ENCODE results near the gene UPK2.
"Not testable (repeated sequence)": the region's sequence is repeated elsewhere in the genome, so short reads cannot be mapped to it uniquely, and the experiment has no call there.

Gene UPK2

DNA sequence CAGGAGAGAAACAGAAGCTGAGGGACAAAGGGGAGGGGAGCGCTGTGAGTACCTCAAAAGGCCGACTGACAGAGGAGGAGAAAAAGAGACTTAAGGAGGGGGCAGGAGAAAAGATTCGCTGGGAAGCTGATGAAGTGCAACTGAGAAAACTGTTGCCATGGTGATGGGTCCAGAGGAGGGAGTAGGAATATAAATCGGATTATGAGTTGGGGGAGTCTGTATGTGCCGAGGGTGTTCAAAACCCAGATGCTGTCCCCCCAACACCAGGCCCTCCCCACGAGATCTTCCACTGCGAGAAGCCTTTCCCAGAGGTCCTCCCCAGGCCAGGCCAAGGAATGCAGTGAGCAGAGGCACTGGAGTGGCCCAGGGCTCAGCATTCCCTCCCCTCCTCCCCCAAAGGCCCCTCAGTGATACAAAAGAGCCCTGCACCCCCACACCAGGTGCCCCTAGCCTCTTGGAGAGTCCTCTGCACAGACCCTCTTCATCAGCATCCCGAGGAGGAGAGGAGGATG lies 16.6 kb upstream of the UPK2 start:
- DNase-seq = no peak

GRCh38 chr11:118939953-118940598 lies 16.0 kb upstream of the UPK2 start:
- DNase-seq = peak; percentile 32

DNA sequence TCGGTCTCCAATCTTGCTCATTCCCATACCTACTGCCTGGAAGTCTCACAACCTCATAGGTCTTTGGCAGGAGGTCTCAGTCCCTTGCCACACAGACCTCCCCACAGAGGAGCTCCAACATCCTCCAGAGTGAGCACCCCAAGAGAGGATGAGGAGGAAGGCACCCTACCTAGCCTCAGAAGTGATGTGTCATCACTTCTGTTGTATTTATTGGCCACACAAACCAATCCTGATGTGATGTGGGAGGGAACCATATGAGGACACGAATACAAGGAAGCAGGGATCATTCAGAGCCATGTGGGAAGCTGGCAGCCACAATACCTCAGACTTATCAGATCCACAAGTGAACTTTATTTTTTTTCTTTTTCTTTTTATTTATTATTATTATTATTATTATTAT lies 9.0 kb upstream of the UPK2 start:
- no peak for DNase-seq

GRCh38 chr11:118948000-118948399 lies 8.1 kb upstream of the UPK2 start:
- DNase-seq = no peak

DNA sequence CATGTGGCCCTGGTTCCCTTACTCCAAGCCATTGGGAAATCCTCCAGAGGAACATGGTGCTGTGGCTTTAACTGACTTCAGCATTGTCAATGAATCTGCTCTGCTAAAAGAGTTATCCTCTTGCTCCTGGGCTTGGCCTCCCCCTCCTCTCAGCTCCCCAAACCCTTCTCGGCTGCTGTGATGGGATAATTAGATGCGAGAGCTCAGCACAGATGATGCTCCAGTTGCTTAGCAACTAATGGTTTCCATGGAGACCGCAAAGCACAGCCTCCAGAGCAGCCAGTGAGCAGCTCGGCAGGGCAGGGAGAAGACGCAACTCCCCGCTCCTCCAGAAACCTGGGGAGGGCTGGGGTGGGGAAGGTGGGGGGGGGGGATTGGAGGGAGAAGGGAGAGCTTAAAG lies 2.8 kb upstream of the UPK2 start:
- no peak for DNase-seq

GRCh38 chr11:118953976-118954375 lies 2.1 kb upstream of the UPK2 start:
- DNase-seq = not testable (repeated sequence)

GRCh38 chr11:118956847-118957469 lies 860 bp downstream of the UPK2 start:
- DNase-seq = no peak

DNA sequence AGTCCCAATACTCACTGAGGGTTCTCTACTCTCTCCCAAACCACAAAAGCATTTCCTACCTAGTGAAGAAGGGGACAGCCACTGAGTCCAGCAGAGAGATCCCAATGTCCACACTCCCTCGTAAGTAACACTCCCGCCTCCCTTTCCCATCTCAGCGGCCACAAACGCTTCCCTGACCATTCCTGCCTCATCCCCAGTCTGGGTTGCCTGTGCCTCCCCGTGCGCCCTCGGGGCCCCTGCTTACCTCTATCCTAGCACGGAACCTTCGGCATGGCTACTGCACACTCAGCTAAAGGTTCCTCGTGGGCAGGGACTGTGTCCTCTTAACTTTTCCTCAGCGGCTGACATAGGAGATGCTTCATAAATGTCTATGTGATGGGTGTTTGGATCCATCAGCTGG lies 1.5 kb downstream of the UPK2 start:
- DNase-seq = no peak

DNA sequence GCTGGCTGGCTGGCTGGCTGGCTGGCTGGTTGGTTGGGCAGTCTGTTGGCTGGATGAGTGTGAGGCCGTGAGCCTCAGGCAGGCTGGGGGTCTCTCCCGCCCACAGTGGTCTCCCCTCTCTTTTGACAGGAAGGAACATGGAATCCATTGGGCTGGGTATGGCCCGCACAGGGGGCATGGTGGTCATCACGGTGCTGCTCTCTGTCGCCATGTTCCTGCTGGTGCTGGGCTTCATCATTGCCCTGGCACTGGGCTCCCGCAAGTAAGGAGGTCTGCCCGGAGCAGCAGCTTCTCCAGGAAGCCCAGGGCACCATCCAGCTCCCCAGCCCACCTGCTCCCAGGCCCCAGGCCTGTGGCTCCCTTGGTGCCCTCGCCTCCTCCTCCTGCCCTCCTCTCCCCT lies 1.9 kb downstream of the UPK2 start:
- DNase-seq = no peak

- no peak for DNase-seq
These were observed 2.5 kb downstream of the UPK2 start for GRCh38 chr11:118958577-118958976.

DNA sequence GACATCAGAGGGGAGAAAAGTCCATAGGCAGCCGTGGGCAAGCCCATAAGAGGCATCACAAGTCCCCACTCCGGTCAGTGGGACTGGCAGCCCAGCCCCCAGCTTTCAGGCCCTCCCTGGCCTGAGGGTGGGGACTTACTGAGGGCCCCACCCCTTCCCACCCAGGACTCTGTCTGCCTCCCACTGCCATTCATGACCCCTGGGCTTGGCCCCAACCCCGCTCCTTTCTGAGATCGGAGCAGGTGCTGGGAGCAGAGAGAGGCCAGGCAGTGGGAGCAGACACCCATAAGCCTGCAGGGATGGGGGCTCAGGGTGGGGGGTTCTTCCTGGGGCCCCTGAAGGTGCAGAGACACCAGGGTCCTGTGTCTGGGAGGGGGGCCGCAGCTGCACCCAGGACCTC lies 5.1 kb downstream of the UPK2 start:
- DNase-seq = no peak

DNA sequence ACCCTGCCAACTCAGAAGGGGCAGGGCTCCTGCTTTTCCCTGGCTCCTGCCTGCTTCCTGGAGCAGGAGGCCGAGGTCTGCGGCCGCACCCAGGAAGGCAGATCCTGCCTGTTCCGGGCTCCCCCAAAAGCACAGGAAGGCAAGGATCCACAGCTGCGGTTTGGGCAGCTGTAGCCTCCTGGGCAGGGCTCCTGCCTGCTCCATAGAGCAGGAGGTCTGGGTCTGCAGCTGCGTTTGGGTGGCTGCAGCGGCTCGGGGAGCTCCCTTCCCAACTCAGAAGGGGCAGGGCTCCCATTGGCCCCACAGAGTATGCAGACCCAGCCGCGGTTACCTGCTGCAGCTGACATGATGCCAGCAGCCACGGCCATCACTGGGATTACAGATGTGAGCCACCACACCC lies 5.5 kb downstream of the UPK2 start:
- no peak for DNase-seq

GRCh38 chr11:118969508-118969907 lies 13.4 kb downstream of the UPK2 start:
- DNase-seq = not testable (repeated sequence)

GRCh38 chr11:118971646-118972045 lies 15.5 kb downstream of the UPK2 start, which contains the start of gene FOXR1:
Gene FOXR1 (plus strand): TSS chr11:118971761. CDS start chr11:118971932, 171 bp downstream.
- DNase-seq = no peak

GRCh38 chr11:118973985-118974384 lies 17.9 kb downstream of the UPK2 start:
- no peak for DNase-seq

DNA sequence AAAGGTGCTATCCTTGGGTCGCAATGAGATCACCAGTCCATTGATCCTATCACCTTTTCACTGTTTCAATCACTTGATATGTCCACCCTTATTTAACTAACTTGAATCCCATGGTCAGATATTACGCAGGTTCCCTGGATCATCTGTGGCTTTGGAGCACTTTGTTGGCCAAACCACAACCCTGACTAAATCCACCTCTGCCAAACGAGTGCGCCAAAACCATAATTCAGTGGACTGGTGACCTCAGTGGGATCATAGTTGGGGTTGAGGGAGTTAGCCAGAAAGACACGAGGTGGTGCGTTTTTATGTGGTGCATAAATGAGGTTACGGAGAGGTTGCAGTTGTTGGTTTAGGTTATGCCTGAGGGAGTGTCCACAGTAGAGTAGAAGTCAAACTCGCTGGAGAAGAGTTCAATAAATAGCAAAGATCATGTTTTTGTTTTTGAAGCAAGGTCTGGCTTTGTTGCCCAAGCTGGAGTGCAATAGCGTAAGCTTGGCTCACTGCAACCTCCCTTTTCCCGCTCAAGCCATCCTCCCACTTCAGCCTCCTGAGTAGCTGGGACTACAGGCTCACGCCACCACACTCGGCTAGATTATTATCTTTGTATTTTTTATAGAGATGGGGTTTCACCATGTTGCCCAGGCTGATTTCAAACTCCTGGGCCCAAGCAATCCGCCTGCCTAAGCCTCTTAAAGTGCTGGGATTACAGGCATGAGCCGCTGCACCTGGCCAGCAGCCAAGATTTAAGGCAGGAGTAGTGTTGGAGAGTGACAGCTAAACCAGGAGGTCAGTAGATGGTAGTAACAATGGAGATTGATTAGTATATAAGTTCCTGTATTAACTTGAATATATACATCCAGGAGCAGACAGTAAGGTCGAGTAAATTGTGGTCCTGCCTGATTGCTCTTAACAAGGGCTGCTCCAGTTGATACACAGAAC lies 19.9 kb downstream of the UPK2 start:
- DNase-seq = no peak

DNA sequence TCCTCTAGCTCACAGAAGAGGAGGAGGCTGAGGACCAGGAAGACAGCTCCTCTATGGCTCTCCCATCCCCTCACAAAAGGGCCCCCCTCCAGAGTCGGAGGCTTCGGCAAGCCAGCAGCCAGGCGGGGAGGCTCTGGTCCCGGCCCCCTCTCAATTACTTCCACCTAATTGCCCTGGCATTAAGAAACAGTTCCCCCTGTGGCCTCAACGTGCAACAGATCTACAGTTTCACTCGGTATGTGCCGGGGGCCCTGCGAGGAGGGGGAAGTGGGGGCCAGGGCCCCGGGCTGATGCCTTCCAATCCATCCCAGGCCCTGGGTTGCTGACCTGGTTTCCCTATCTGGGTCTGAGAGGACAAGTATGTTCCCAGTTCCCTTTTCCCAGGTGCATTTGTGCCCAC lies 23.3 kb downstream of the UPK2 start:
- DNase-seq = no peak

GRCh38 chr11:118980191-118980881 lies 24.2 kb downstream of the UPK2 start:
- no peak for DNase-seq

GRCh38 chr11:118984337-118984736 lies 28.2 kb downstream of the UPK2 start:
- not testable (repeated sequence) for DNase-seq

- DNase-seq = no peak
These were observed 28.7 kb downstream of the UPK2 start for GRCh38 chr11:118984825-118985224.

DNA sequence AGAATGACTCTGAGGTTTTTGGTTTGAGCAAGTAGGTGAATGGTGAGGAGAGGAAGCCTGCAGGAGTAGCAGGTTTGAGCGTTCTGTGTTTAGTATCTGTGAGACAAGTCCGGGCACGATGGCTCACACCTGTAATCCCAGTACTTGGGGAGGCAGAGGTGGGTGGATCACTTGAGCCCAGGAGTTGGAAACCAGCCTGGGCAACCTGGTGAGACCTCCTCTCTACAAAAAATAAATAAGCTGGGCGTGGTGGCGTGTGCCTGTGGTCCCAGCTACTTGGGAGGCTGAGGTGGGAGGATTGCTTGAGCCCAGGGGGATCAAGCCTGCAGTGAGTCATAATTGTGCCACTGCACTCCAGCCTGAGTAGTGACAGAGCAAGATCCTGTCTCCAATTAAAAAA lies 32.2 kb downstream of the UPK2 start:
- no peak for DNase-seq

- DNase-seq = not testable (repeated sequence)
These were observed 35.5 kb downstream of the UPK2 start for GRCh38 chr11:118991486-118992038.

Data from activated gamma-delta T cell treated with Interleukin-2 at 50 U/mL for 16 hours (primary cell).